Astrocyte (in vitro differentiated cells and primary cell): Measurements from ENCODE around the gene FBXO17.

Experiments used
- EZH2 ChIP-seq: IDR thresholded peaks from 2 replicates; pipeline ENCODE4 v1.6.1; 2012; ENCODE audit warnings: mild to moderate bottlenecking, low read length, inconsistent platforms; ENCODE audit not compliant: insufficient read depth
- TF ChIP-seq, protein P1 (sequence below): IDR thresholded peaks from 2 replicates; pipeline ENCODE4 v1.5.1; 2011; ENCODE audit warnings: low read depth, mild to moderate bottlenecking, inconsistent platforms, low read length, moderate library complexity; ENCODE audit not compliant: insufficient read depth

DNA sequence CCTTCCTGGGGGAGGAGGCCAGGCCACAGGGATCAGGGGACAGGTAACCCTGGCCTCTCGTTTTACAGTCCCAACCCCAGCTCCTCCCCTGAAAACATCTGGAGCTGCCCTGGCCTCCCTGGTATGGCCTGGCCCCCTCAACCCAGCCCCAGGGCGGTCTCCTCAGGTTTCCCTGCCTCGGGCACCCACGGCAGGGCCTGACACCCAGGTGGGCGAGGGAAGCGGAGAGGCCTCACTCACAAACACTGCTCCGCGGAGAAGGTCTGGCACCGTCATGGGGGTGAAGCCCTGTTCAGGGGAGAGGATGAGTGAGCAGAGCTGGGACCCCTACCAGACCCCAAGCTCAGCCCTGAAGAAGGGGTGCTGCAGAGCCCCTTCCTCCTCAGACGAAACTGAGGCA lies 57.0 kb downstream of the FBXO17 start:
- TF ChIP-seq, protein P1, sequence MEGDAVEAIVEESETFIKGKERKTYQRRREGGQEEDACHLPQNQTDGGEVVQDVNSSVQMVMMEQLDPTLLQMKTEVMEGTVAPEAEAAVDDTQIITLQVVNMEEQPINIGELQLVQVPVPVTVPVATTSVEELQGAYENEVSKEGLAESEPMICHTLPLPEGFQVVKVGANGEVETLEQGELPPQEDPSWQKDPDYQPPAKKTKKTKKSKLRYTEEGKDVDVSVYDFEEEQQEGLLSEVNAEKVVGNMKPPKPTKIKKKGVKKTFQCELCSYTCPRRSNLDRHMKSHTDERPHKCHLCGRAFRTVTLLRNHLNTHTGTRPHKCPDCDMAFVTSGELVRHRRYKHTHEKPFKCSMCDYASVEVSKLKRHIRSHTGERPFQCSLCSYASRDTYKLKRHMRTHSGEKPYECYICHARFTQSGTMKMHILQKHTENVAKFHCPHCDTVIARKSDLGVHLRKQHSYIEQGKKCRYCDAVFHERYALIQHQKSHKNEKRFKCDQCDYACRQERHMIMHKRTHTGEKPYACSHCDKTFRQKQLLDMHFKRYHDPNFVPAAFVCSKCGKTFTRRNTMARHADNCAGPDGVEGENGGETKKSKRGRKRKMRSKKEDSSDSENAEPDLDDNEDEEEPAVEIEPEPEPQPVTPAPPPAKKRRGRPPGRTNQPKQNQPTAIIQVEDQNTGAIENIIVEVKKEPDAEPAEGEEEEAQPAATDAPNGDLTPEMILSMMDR: no peak
- no peak for TF ChIP-seq EZH2
